Inflammatory macrophage treated with lipopolysaccharide for 1 hour (primary cell): Measurements from ENCODE around the gene CDADC1.
A peak's percentile ranks its signal among the peaks of the same experiment; 100 is the strongest.

Experiments used
- DNase-seq, 2 donors: peaks; one replicate each; pipeline ENCODE4 v3.0.0-alpha.2; 2020 to 2022

Gene CDADC1

GRCh38 chr13:49247643-49248621, at the start of gene CDADC1:
Gene CDADC1 (plus strand): TSS chr13:49247925. CDS start chr13:49248038, 113 bp downstream.
- peak; percentile 96 to 99 for DNase-seq

GRCh38 chr13:49206641-49207040, 41.1 kb upstream of the CDADC1 start:
- no peak for DNase-seq

GRCh38 chr13:49208619-49209018, 39.1 kb upstream of the CDADC1 start:
- no peak for DNase-seq

GRCh38 chr13:49210114-49210513, 37.6 kb upstream of the CDADC1 start:
- DNase-seq: no peak

GRCh38 chr13:49210669-49211068, 37.1 kb upstream of the CDADC1 start:
- no peak for DNase-seq

GRCh38 chr13:49213539-49213938, 34.2 kb upstream of the CDADC1 start:
- no peak for DNase-seq

GRCh38 chr13:49213997-49214916, 33.5 kb upstream of the CDADC1 start:
- DNase-seq: no peak

GRCh38 chr13:49214917-49215376, 32.8 kb upstream of the CDADC1 start:
- DNase-seq: peak; percentile 71 to 74

GRCh38 chr13:49216334-49216733, 31.4 kb upstream of the CDADC1 start:
- peak in 1 of 2 donors; percentile 17 for DNase-seq

- no peak for DNase-seq
These were observed 29.7 kb upstream of the CDADC1 start for GRCh38 chr13:49217962-49218492.

- no peak for DNase-seq
These were observed 29.2 kb upstream of the CDADC1 start for GRCh38 chr13:49218493-49219051.

- no peak for DNase-seq
These were observed 28.1 kb upstream of the CDADC1 start for GRCh38 chr13:49219647-49220035.

GRCh38 chr13:49220036-49220855, 27.5 kb upstream of the CDADC1 start, which contains the start of gene MLNR:
Gene MLNR (plus strand): TSS chr13:49220338. CDS start chr13:49220338, 0 bp downstream.
- DNase-seq: peak in 1 of 2 donors; percentile 10

GRCh38 chr13:49220856-49221589, 26.7 kb upstream of the CDADC1 start:
- DNase-seq: peak; percentile 29 to 35

GRCh38 chr13:49221590-49221965, 26.1 kb upstream of the CDADC1 start:
- DNase-seq: no peak

- DNase-seq: peak in 1 of 2 donors; percentile 17
These were observed 22.3 kb upstream of the CDADC1 start for GRCh38 chr13:49225223-49226042.

GRCh38 chr13:49226613-49227012, 21.1 kb upstream of the CDADC1 start:
- no peak for DNase-seq

GRCh38 chr13:49234741-49235140, 13.0 kb upstream of the CDADC1 start:
- no peak for DNase-seq

GRCh38 chr13:49235856-49236431, 11.8 kb upstream of the CDADC1 start:
- no peak for DNase-seq

GRCh38 chr13:49238621-49239020, 9.1 kb upstream of the CDADC1 start:
- no peak for DNase-seq
